GM21717 (cell line): ENCODE results near the gene TAP2.
"Not testable (repeated sequence)": the region's sequence is repeated elsewhere in the genome, so short reads cannot be mapped to it uniquely, and the experiment has no call there.

Experiments
- ATAC-seq: cut with Tn5 transposase; IDR thresholded peaks from one replicate; pipeline ENCODE4 v1.9.1; 2021; ENCODE audit warnings: mild to moderate bottlenecking, moderate library complexity; ENCODE audit not compliant: unreplicated experiment

Gene TAP2

DNA sequence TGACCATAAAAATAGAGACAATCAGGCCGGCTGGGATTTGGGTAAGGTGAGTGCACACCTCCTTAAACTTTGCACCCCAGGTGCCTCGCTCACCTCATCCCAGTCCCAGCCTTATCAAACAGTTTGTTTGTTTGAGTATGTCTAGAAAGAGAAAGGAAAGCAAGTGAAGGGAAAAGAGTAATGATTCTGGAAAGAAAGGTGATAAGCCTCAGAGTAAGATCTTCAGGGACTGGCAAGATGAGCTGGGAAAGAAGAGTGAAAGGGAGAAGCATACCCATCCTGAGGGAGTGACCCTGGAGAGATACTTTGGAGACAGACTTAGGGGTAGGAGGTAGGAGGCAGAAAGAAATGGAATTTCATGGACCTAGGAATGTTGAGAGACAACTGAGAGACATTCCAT lies 1.7 kb downstream of the TAP2 start:
- no peak for ATAC-seq

DNA sequence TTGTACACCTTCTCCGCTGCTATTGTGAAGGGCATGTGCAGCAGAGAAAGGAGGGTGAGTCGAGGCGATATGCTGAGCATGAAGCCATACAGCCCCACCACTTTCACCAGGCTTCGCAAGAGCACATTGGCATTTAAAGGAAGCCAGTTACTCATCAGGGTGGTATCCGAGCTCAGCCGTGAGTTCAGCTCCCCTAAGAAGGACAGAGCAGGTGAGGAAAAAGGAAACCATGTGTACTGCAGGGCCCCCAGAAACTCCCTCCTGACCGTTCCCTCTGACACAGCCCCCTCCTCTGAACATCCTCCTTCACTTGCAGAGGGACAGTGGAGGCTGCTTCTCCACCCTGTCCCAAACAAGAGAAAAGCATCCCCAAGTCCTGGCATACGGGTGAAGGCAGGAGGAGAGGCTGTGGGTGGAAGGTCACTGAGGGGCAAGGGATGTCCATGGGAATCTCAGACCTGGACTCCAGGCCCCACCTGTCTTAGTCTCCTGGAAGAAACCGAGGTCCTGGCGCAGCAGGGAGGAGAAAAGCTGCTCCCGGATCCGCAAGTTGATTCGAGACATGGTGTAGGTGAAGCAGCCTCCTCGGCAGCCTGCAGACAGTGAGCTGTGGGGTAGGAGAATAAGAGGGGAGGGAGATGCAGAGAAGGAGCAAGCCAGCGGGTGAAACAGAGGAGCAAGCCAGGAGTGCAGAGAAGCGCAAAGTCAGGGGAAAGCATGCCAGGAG lies 3.2 kb downstream of the TAP2 start:
- no peak for ATAC-seq

DNA sequence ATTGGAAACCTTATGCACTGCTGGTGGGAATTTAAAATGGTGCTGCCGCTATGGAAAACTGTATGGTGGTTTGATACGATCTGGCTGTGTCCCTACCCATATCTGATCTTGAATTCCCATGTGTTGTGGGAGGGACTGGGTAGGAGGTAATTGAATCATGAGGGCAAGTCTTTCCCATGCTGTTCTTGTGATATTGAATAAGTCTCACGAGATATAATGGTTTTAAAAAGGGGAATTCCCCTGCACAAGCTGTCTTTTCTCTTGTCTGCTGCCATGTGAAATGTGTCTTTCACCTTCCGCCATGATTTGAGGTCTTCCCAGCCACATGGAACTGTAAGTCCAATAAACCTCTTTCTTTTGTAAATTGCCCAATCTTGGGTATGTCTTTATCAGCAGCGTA lies 4.9 kb downstream of the TAP2 start:
- no peak for ATAC-seq

DNA sequence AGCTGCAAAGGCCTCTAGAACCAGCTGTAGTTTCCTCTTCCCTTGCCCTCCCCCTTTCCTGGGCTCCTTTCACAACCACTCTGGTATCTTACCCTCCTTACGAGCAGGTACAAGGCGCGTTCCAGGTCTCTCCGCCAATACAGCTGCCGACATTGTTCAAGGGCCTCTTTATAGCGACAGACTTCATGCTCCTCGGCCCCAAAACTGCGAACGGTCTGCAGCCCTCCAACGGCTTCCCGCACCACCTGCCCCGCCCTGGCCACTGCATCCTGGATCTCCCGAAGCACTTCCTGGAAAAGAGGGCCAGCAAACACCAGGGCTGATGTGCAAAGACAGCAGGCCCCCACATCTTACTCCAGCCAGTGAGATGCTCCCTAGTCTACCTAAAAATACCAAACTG lies 6.0 kb downstream of the TAP2 start:
- ATAC-seq, result no peak

DNA sequence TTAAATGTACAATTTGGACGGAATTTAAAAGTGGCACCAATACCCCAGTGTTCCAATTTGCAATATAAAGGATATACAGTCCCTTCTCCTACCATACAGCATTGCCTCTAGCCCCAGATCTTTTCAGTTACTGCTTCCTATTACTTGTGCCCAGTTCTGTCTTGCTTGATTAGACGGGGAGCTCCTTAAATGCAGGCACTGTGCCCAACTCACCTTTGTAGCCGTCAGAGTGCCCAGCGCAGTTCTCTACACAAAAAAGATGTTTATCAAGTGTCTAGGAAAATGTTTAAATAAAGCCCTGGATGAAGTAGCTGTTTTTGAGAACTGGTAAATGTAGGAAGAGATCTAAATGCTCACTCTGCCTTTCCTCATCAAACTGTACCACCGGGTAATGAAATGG lies 7.6 kb downstream of the TAP2 start:
- no peak for ATAC-seq

DNA sequence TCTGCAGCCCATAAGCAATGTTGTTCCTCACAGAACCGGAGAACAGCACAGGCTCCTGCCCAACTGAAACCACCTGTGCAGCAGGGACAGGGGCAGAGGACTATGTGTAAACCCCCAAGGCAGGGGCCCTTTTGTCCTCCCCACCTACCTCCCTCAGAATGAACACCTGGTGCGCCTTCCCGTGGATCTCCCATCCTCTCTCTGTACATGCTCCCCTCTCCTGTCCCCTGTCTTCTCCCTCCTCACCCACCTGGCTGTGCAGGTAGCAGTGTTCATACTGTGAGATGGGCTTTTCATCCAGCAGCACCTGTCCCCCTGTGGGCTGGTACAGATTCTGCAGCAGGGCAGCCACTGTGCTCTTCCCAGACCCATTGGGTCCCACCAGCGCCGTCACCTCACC lies 8.5 kb downstream of the TAP2 start:
- ATAC-seq, result no peak

DNA sequence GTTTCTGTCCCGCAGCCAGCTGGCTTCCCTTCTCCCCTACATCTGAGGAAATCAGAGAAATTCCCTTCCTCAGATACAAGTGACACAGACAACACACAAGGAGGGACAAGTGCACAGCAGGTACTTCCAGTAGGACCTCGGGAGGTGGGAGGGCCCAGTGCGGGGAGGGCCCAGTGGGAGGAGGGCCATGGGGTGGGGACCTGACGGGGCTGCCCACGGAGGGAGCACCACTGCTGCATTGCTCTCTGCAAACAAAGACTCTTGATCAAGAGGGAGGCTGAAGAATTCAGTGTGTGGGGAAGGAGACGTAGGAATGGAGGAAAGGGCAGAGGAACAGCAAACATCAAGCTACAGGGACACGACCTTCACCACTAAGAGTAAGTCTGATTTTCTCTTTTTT lies 9.0 kb downstream of the TAP2 start:
- no peak for ATAC-seq

DNA sequence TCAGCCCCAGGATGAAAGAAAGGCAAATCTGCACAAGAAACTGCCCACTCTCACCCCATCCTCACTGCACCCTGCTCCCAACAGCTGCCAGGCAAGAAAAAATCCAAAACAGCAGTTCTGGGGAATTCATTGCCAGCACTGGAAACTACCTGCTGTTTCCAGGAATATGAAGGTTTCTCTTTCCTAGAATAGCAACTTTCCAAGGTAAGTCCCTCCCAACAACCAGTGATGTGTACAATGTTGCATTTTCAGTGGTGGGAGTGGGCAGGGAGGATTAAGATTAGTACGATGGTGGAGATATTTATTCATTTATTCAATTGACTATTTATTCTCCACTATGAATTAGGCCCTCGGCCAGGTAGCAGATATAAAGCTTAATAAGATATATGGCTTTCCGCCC lies 11.5 kb downstream of the TAP2 start:
- no peak for ATAC-seq

DNA sequence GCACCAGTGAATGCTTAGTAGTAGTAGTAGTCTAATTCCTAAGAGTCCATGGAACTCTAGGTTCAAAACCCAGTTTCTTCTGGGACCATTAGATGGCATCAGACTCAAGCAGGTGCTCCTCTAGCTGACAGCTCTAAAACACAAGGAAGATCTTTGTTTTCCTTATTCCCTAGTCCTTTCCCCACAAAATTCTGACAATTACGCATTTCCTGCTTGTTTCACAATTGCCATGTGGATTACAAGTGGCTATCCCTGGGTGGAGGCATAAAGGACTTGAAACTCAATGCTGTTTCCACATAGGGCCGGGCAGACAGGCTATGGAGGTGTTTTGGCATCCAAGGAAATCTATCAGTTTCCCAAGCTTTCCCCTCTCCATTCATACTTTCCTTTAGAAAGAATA lies 12.6 kb downstream of the TAP2 start:
- ATAC-seq, result no peak

DNA sequence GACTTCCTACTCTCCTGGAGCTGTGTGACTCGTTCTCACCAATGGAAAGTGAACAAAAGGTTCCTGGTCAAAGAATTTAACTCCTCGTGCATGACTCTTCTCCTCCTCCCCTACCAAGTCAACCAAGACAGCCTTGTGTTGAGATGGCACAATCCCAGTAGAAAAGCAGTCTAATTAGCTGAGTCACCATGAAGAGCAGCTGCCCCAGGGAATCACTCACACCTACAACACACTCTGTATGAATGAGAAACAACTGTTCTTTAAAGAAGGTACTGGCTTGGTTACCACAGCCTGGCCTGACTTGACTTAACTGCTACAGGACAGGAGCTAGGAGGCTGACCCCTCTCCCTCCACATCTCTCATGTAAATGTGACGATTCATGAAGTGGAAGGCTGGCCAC lies 18.8 kb downstream of the TAP2 start:
- no peak for ATAC-seq

DNA sequence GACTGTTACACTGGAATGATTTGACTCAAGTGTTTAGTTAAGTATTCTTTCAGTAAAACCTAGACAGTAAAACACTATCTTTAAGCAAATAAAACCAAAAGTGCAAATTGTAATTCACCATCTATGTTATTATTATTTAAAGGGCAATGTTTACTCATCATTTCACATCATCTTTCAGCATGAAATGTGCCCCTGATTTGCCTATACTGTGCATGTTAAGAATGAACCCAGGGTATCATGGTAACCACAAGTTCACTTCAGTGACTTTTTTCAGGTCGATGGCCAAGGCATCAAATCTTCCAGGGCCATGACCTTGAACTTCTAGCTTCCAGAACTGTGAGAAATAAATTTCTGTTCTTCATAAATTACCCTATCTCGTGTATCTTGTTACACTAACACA lies 19.7 kb downstream of the TAP2 start:
- ATAC-seq, result no peak

DNA sequence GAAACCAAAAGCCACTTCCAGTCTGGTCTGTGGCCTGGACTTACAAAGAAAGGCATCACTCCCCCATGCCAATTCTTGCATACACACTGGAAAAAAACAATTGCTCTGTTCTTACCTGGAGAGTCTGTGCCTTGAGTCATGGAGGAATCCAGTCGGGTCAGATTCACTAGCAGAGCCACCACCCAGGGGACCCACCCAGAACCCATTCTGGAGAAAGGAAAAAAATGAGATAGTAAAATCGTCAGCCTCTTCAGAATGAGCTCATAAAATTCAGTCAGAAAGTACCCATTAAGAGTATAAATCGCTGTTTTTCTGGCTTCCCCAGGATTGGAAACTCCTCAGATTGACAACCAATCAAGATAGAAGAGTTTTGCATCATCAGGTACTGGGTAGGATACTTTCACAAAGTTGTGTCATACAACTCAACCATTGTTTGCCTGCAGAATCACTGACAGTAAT lies 21.8 kb downstream of the TAP2 start, which contains the start of gene HLA-DOB:
Gene HLA-DOB (minus strand): TSS at position 257 of the 459 bp plus-strand sequence. CDS start 51 bp downstream, at position 206.
- ATAC-seq, result peak; percentile 43

DNA sequence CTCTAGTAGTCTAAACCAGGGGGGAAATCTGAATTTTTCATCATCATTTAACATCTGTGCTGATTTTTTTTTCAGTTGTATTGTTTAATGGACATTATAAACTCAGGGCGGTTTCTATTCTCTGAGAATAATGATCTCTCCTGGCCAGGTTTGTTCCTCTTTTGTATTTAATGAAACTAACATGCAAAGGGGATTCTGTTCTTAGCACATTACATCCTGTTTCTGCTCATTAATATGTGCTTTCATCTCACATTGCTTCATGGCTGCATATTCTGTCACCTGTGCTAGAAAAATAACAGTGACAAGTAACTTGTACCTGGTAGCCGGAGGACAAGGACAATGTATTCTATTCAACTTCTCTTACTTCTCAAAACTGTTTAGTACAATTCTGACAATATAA lies 22.5 kb downstream of the TAP2 start:
- ATAC-seq, result no peak

DNA sequence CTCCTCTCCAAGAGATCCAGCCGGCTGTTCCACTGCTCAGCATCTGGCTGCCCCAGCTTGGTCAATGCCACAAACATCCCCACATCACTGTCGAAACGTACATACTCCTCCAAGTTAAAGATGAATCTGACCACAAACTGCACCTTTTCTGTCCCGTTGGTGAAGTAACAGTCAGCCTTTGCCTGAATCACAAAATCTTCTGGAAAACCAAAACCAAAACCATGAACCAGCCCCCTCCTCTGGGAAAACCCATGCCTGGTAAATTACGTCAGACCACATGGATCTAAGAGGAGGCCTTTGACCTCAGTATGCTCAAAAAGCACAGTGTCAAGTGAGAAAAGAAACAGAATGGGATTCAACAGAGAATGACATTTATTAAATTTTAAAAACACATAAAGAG lies 23.4 kb downstream of the TAP2 start:
- no peak for ATAC-seq

DNA sequence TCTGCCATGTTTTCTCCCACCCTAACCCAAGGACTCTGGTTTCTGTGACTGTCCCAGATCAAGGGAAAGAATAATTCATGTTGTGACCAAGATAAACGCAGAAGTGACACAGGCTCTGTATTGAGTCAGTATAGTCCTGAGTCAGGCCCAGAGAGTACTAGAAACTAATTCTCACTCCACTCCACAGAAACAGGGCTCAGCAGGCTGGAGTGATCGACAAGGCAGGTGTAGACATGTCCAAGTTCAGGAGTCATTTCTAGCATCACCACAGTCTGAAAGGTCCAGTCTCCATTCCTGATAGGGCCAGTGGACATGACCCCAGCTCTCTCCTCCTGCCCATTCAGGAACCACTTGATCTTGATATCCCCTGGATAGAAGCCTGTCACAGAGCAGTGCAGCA lies 24.4 kb downstream of the TAP2 start:
- ATAC-seq, result no peak

DNA sequence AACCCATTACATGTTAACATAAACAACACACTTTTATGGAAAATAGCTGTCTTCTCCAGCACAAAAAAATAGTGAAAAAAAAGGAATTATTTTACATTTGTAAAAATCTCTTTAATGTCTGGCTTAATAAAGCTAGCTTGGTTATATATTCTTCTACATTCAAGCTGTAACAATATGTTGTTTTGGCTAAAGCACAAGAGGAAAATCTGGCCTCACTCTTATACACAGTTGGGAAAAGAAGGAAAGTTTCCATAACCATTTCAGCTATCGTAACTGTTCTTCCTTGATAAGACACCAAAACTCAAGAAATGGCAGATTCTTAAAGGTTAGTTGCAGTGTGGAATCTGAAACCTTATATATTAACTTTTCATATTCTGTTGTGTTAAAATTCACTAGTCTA lies 29.4 kb downstream of the TAP2 start:
- ATAC-seq, result no peak

DNA sequence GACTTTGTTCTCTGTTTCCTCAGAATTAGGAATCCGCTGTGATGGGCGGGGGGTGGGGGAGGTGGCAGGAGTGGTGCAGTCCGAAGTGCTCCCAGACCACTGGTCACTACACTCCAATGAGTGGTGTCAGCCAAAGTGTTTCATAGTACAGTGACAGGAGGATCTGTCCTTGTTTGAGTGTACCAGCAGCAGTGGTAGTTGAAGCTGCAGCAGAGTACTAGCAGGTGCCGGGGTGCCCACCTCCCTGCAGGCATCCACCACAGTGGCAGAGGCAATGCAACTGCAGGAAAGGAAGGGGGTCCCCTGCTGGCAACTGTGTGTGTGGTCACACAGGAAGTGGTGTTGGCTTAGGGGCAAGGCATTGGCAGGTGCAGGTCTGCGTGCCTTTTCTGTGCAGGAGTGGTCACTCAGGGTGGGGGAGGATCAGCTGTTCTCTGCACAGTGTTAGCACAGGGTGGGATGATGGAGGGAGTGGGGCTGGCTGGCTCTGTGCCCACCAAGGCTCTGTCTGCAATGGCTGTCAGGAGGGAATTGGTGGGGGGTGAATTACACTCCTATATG lies 31.4 kb downstream of the TAP2 start:
- ATAC-seq, result no peak

DNA sequence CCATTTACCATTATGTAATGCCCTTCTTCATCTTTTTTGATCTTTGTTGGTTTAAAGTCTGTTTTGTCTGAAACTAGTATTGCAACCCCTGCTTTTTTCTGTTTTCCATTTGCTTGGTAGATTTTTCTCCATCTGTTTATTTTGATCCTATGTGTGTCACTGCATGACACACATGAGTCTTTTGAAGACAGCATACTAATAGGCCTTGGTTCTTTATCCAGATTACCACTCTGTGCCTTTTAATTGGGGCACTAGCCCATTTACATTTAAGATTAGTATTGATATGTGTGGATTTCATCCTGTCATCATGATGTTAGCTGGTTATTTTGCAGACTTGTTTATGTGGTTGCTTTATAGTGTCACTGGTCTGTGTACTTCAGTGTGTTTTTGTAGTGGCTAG lies 33.1 kb downstream of the TAP2 start:
- not testable (repeated sequence) for ATAC-seq

DNA sequence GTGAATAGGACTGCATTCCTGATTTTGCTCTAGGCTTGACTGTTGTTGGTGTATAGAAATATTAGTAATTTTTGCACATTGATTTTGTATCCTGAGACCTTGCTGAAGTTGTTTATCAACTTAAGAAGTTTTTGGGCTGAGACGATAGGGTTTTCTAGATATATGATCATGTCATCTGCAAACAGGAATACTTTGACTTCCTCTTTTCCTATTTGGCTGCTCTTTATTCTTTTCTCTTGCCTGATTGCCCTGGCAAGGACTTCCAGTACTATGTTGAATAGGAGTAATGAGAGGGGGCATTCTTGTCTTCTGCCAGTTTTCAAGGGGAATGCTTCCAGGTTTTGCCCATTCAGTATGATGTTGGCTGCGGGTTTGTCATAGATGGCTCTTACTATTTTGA lies 35.1 kb downstream of the TAP2 start:
- ATAC-seq, result no peak

DNA sequence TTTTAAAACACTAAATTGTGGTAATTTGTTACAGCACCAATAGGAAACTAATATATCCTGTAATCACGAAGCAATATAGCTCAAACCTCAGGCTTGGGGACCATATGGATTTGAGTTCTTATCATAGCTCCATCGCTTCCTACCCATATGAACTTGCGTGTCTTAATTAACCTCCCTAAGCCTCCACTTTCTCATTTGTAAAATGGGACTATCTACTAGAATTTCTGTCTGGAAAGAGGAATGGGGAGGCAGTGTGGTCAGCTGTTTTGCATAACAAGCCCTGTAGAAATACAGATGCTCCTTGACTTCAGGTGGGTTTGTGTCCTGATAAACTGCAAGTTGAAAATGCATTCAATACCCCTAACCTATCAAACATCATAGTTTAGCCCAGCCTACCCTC lies 38.8 kb downstream of the TAP2 start:
- no peak for ATAC-seq

DNA sequence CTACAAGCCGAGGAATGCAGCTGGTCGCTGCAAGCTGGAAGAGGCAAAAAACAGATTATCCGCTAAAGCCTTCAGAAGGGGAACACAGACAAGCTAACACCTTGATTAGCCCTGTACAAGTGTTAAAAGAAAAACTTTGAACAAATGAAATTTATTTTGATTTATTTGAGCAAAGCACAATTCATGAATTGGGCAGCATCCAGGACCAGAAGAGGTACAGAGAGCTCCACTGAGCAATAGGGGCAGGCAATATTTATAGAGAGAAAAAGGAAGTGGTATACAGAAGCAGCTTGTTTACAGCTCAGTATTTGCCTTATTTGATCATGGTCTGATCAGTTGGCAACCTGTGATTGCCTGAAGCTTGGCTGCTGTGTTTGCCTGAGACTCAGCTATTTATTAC lies 39.4 kb downstream of the TAP2 start:
- no peak for ATAC-seq

DNA sequence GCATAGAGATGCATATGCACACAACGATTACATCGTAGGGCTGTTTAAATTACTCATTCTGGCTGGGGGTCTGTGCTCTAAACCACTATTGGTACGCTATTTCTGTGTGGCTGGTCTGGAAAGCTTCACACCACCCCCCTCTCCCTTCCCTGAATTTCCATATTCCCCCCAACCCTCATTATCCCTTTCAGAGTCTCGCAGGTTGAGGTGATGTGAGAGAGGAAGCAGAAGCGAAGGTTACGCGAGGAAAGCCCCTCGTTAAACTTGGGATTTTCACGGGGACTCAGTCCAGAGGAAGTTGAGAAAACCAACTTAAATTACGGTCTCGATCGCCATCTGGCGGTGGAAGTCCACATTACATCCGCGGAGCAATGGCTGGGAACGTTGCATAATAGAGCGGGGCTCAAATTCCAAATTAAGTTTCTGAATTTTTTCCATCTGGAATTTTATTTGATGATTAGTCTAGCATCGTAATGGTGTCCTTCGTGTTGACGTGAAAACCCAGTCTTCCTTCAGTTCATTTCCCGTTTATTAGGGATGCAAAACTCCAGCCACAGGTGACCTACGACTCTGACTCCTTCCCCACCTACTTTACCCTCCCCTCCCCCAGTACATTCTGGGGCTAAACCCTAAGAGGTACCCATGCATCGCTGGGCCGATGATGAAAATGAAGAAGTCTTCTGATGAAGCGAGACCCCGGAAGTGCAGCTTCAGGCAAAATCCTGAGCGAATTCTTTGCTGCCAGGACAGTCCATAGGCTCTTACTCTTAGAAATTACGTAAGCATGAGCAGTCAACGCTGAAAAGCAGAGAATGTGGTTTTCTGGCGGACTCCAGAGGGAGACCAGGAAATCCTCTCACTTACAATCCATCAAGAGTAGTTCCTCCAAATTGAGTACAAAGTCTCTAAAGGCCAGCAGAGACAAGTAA lies 41.4 kb downstream of the TAP2 start:
- no peak for ATAC-seq
